K562 (cell line): ENCODE measurements around the gene PPAN. TPM values are rescaled to one million over a fixed set of nuclear protein-coding genes. Genes with fewer than 3 reads are reported as not detected.

ENCODE experiments used
- BDP1 ChIP-seq: IDR thresholded peaks from 3 replicates; pipeline ENCODE4 v1.6.1; 2011; ENCODE audit not compliant: insufficient read length, insufficient read depth
- BRF2 ChIP-seq: IDR thresholded peaks from 3 replicates; pipeline ENCODE4 v1.6.1; 2011; ENCODE audit warnings: borderline replicate concordance, mild to moderate bottlenecking; ENCODE audit not compliant: insufficient read length, insufficient read depth
- CREBBP ChIP-seq: IDR thresholded peaks from one replicate; pipeline ENCODE4 v1.6.1; 2012; ENCODE audit warnings: low read depth, mild to moderate bottlenecking, control low read depth, inconsistent platforms, low read length
- CTBP1 ChIP-seq: fragments of 450-650 bp; IDR thresholded peaks from 2 replicates; pipeline ENCODE4 v1.6.1; 2016; ENCODE audit warnings: borderline replicate concordance
- CTCF ChIP-seq, 3 experiments: IDR thresholded peaks in 2 of 3; conservative IDR thresholded peaks in 1 of 3; 2 replicates each; pipeline ENCODE4 v1.5.1; 2011 to 2012; ENCODE audit warnings: low read length in 3 of 3, mild to moderate bottlenecking in 3 of 3, control low read depth in 2 of 3, improper control_type of control experiment in 1 of 3, inconsistent platforms in 1 of 3, low read depth in 1 of 3, mixed read lengths in 1 of 3, moderate library complexity in 1 of 3; ENCODE audit not compliant: insufficient read depth in 2 of 3
- E4F1 ChIP-seq: fragments of 250-450 bp; sonication (Bioruptor Pico); IDR thresholded peaks from 2 replicates; pipeline ENCODE4 v1.5.0; 2021; ENCODE audit warnings: mild to moderate bottlenecking, borderline replicate concordance
- ETV1 ChIP-seq: fragments of 450-650 bp; conservative IDR thresholded peaks from 2 replicates; pipeline ENCODE4 v1.6.1; 2016; ENCODE audit warnings: missing genetic modification characterization, control low read depth, low read depth, missing compliant biosample characterization
- GATA2 ChIP-seq: sonication (generic); formaldehyde crosslinking; IDR thresholded peaks from 2 replicates; pipeline ENCODE4 v1.4.0; 2020; ENCODE audit warnings: mild to moderate bottlenecking, missing genetic modification reagents
- HNRNPLL ChIP-seq: fragments of 200-400 bp; formaldehyde crosslinking; IDR thresholded peaks from 2 replicates; pipeline ENCODE4 v1.6.1; 2017; ENCODE audit warnings: low read length, low read depth, mild to moderate bottlenecking; ENCODE audit not compliant: poor library complexity, severe bottlenecking
- MAX ChIP-seq: sonication (generic); formaldehyde crosslinking; IDR thresholded peaks from 2 replicates; pipeline ENCODE4 v1.9.0; 2022; ENCODE audit warnings: mild to moderate bottlenecking, missing genetic modification reagents
- NR4A1 ChIP-seq, 2 experiments: fragments of 250-450 bp in 1 of 2; fragments of 450-650 bp in 1 of 2; sonication (Bioruptor Pico) in 1 of 2; IDR thresholded peaks; 2 replicates each; pipeline versions ENCODE4 v1.4.0 to v1.6.1; 2016 to 2020; ENCODE audit warnings: mild to moderate bottlenecking in 2 of 2, missing compliant biosample characterization in 1 of 2, missing genetic modification characterization in 1 of 2, moderate library complexity in 1 of 2
- PHF8 ChIP-seq: fragments of 200-600 bp; sonication (generic); IDR thresholded peaks from 2 replicates; pipeline ENCODE4 v1.6.1; 2012; ENCODE audit warnings: mixed run types, mild to moderate bottlenecking, inconsistent platforms, low read length, moderate library complexity, borderline replicate concordance
- RFX7 ChIP-seq: fragments of 250-450 bp; sonication (Bioruptor Pico); IDR thresholded peaks from 2 replicates; pipeline ENCODE4 v1.5.1; 2021; ENCODE audit warnings: mild to moderate bottlenecking
- SRSF9 ChIP-seq: fragments of 200-400 bp; formaldehyde crosslinking; IDR thresholded peaks from 2 replicates; pipeline ENCODE4 v1.6.1; 2017; ENCODE audit warnings: low read depth, low read length, borderline replicate concordance
- TCF7L2 ChIP-seq: fragments of 150-350 bp; IDR thresholded peaks from 2 replicates; pipeline ENCODE4 v1.6.1; 2016; ENCODE audit warnings: low read depth, mild to moderate bottlenecking, low read length, moderate library complexity
- TEAD2 ChIP-seq: fragments of 450-650 bp; IDR thresholded peaks from 2 replicates; pipeline ENCODE4 v1.6.1; 2016; ENCODE audit warnings: missing genetic modification characterization, control low read depth, missing compliant biosample characterization
- ZBTB26 ChIP-seq: fragments of 450-650 bp; formaldehyde crosslinking; IDR thresholded peaks from 2 replicates; pipeline ENCODE4 v1.4.0; 2022; ENCODE audit warnings: missing genetic modification characterization
- ZNF347 ChIP-seq: fragments of 450-650 bp; formaldehyde crosslinking; IDR thresholded peaks from 2 replicates; pipeline ENCODE4 v1.4.0; 2020; ENCODE audit warnings: low read depth, mild to moderate bottlenecking, moderate library complexity
- polyA plus RNA-seq, 8 experiments: library from polyadenylated mRNA; depleted of rRNA in 4 of 8; stranded (reverse) in 5 of 8; unstranded in 3 of 8; fragments of >200 nt; fragmentation: Nextera tagmentation in 2 of 8; fragmentation: Illumina TruSeq in 1 of 8; extraction: Ambion mirVana in 2 of 8; extraction: Trizol in 1 of 8; gene quantifications; 2 replicates each; pipeline versions ENCODE4 v1.2.1 to v1.2.3, GENCODE V29; 2011 to 2014; ENCODE audit warnings: inconsistent platforms in 1 of 8, missing spikeins in 1 of 8
- total RNA-seq, 7 experiments: library from RNA; depleted of rRNA in 6 of 7; stranded (reverse); fragments of >200 nt in 6 of 7; fragmentation: Illumina TruSeq in 2 of 7; extraction: Trizol in 2 of 7; gene quantifications; 2 replicates each; pipeline versions ENCODE4 v1.2.1 to v1.2.3, GENCODE V29; 2011 to 2021; ENCODE audit warnings: low replicate concordance in 1 of 7

The PPAN gene
- total and polyA plus RNA-seq, 9 of the 15 experiments (the other 6 are each of a cell fraction or from before 2014, with no cell fraction given), result 2.2 to 129 (median 59.1) TPM

GRCh38 chr19:10086591-10087192 is 19.5 kb upstream of the PPAN start (continued):
- TF ChIP-seq ZNF347 (CRISPR knock-in tag) (no peak), NR4A1 (CRISPR knock-in tag; IDR thresholded peaks at IDR 0.05) (no peak), NR4A1 (tag; IDR thresholded peaks at IDR 0.05) (no peak), PHF8 (no peak), CTBP1 (no peak), SRSF9 (no peak), RFX7 (CRISPR knock-in tag) (no peak), CTCF (IDR thresholded peaks at IDR 0.05 in 2 of 3, conservative IDR thresholded peaks at IDR 0.05 in 1 of 3; ENCODE audit: insufficient read depth in 2 of 3, low read depth in 1 of 3, low read length in 3 of 3) (no peak), MAX (CRISPR knock-in tag) (no peak), HNRNPLL (no peak), CREBBP (no peak), GATA2 (CRISPR knock-in tag) (no peak), E4F1 (CRISPR knock-in tag) (peak; percentile 68; the same call in 1 of the 2 replicates), BRF2 (no peak), TCF7L2 (no peak), ETV1 (tag) (peak; percentile 47), ZBTB26 (CRISPR knock-in tag) (no peak), BDP1 (no peak), TEAD2 (no peak)
